ENCODE measurements around the gene UNC45B.

DNA sequence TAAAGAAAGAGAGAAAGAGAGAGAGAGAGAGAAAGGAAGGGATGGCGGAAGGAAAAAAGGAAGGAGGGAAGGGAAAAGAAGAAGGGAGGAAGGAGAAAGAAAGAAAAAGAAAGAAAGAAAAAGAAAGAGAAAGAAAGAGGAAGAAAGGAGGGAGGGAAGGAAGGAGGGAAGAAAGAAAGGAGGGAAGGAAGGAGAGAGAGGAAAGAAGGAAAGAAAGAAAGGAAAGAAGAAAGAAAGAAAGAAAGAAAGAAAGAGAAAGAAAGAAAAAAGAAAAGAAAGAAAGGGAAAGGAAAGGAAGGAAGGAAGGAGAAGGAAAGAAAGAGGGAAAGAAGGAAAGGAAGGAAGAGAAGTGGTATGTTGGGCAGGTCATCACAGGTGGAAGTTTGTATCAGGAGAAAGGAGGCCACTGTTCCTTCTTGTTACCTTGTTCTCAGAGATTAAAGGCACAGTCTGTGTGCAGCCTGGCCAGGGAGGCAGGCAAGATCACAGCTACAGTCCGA lies 27.3 kb downstream of the UNC45B start:
- TF ChIP-seq ZNF219 (CRISPR knock-in tag; IDR thresholded peaks at IDR 0.05; ENCODE audit: borderline replicate concordance) (no peak), ZNF416 (CRISPR knock-in tag; IDR thresholded peaks at IDR 0.05) (no peak), AR (CRISPR knock-in tag; IDR thresholded peaks at IDR 0.05) (no peak)
- TF ChIP-seq, protein P1, sequence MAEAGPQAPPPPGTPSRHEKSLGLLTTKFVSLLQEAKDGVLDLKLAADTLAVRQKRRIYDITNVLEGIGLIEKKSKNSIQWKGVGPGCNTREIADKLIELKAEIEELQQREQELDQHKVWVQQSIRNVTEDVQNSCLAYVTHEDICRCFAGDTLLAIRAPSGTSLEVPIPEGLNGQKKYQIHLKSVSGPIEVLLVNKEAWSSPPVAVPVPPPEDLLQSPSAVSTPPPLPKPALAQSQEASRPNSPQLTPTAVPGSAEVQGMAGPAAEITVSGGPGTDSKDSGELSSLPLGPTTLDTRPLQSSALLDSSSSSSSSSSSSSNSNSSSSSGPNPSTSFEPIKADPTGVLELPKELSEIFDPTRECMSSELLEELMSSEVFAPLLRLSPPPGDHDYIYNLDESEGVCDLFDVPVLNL (CRISPR knock-in tag; IDR thresholded peaks at IDR 0.05; ENCODE audit: borderline replicate concordance, low read depth) = no peak
- TF ChIP-seq, protein P2, sequence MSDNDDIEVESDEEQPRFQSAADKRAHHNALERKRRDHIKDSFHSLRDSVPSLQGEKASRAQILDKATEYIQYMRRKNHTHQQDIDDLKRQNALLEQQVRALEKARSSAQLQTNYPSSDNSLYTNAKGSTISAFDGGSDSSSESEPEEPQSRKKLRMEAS (CRISPR knock-in tag; IDR thresholded peaks at IDR 0.05) = no peak
- TF ChIP-seq, protein P3, sequence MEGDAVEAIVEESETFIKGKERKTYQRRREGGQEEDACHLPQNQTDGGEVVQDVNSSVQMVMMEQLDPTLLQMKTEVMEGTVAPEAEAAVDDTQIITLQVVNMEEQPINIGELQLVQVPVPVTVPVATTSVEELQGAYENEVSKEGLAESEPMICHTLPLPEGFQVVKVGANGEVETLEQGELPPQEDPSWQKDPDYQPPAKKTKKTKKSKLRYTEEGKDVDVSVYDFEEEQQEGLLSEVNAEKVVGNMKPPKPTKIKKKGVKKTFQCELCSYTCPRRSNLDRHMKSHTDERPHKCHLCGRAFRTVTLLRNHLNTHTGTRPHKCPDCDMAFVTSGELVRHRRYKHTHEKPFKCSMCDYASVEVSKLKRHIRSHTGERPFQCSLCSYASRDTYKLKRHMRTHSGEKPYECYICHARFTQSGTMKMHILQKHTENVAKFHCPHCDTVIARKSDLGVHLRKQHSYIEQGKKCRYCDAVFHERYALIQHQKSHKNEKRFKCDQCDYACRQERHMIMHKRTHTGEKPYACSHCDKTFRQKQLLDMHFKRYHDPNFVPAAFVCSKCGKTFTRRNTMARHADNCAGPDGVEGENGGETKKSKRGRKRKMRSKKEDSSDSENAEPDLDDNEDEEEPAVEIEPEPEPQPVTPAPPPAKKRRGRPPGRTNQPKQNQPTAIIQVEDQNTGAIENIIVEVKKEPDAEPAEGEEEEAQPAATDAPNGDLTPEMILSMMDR (IDR thresholded peaks at IDR 0.05) = no peak
- TF ChIP-seq, protein P4, sequence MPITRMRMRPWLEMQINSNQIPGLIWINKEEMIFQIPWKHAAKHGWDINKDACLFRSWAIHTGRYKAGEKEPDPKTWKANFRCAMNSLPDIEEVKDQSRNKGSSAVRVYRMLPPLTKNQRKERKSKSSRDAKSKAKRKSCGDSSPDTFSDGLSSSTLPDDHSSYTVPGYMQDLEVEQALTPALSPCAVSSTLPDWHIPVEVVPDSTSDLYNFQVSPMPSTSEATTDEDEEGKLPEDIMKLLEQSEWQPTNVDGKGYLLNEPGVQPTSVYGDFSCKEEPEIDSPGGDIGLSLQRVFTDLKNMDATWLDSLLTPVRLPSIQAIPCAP (CRISPR knock-in tag; IDR thresholded peaks at IDR 0.05) = no peak
- TF ChIP-seq, protein P5, sequence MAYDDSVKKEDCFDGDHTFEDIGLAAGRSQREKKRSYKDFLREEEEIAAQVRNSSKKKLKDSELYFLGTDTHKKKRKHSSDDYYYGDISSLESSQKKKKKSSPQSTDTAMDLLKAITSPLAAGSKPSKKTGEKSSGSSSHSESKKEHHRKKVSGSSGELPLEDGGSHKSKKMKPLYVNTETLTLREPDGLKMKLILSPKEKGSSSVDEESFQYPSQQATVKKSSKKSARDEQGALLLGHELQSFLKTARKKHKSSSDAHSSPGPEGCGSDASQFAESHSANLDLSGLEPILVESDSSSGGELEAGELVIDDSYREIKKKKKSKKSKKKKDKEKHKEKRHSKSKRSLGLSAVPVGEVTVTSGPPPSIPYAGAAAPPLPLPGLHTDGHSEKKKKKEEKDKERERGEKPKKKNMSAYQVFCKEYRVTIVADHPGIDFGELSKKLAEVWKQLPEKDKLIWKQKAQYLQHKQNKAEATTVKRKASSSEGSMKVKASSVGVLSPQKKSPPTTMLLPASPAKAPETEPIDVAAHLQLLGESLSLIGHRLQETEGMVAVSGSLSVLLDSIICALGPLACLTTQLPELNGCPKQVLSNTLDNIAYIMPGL (CRISPR knock-in tag; IDR thresholded peaks at IDR 0.05) = no peak
